ENCODE data around the gene ARVCF. TPM values are rescaled to one million over a fixed set of nuclear protein-coding genes. Genes with fewer than 3 reads are reported as not detected.

Gene ARVCF
- total and polyA plus RNA-seq, 4 donors: 15.4 to 102 (median 62.1) TPM

DNA sequence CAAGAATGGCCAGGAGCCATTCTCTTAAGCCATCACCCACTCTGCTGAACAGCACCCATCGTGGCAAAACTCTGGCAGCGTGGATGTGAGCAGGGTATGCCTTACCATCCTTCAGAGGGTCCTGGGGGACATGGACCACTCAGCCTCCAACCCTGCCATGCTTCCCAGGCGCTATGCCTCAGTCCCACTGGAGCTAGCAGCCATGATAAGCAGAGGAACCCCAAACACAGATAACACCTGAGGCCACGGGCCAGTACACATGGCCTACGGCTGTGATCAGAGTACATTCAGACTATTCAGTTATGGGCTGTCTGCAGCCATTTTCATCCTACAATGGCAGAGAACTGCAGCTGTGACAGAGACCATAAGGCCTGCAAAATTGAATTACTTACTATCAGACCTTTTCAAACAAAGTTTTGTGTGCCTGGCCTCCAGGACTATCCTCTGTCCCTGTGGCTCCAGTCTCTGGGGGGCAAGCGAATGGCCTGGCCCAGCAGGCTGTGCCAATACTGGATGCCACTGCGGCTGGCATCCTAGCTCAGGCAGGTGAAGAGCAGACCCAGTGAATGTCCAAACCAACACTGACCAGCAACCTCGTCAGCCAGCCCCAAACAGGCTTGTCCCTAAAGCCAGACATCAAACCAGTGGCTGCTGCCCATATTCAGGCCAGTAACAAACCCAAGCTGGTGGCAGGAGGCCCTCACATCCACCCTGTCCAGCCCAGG lies 6.9 kb downstream of the ARVCF start:
- peak; percentile 12 to 58 for DNase-seq
- H3K36me3 ChIP-seq (ENCODE audit: control insufficient read depth in 1 of 2, insufficient read depth in 2 of 2, low read length in 1 of 2): no peaks in the 10 kb centered on the region
- H3K4me1 ChIP-seq (ENCODE audit: control insufficient read depth in 1 of 2, insufficient read depth in 2 of 2, low read length in 2 of 2): no peaks in the 10 kb centered on the region
- no peak overlapping the region for H3K27ac ChIP-seq (ENCODE audit: low read depth in 1 of 2, low read length in 2 of 2)
- H3K4me3 ChIP-seq (ENCODE audit: low read length in 2 of 2): no peak overlapping the region
- no peaks in the 10 kb centered on the region for H3K27me3 ChIP-seq (ENCODE audit: control insufficient read depth in 1 of 2, insufficient read depth in 2 of 2, low read length in 1 of 2)
- intact Hi-C loops (cut with DNase I): no loop called here
- no peak for ATAC-seq (ENCODE audit: low FRiP score)
- H3K9me3 ChIP-seq (ENCODE audit: control insufficient read depth, low read length): no peaks in the 10 kb centered on the region
- 91 to 95% methylated on average over 8 of the region's 8 CpGs for WGBS, 2 donors

DNA sequence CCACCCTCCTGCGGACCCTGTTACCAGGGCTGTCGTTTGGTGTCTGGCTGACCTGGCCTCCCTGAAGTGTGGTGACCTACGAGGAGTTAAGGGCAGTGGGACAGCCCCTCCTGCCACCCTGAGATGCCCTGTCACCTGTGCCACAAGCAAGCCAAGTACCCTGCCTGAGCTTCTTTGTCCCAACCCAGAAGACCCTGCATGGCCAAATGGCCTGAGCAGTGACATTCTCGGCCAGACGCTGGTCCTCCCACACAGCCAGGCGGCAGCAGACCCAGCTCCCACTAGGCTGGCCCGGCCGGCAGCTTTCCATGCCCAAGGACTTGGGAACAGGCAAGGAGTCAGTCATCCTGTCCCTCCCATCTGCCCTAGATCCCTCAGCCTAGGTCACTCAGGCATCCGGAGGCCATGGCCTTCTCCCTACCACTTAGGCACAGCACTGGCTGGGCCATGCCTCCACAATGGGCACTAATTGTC lies 7.6 kb downstream of the ARVCF start:
- peak; percentile 40 to 64 for DNase-seq
- intact Hi-C loops (cut with DNase I): no loop called here
- Histone ChIP-seq H3K9me3 (ENCODE audit: control insufficient read depth, low read length) (no peaks in the 10 kb centered on the region), H3K4me3 (ENCODE audit: low read length in 2 of 2) (no peak overlapping the region), H3K4me1 (ENCODE audit: control insufficient read depth in 1 of 2, insufficient read depth in 2 of 2, low read length in 2 of 2) (no peaks in the 10 kb centered on the region), H3K36me3 (ENCODE audit: control insufficient read depth in 1 of 2, insufficient read depth in 2 of 2, low read length in 1 of 2) (no peaks in the 10 kb centered on the region), H3K27ac (ENCODE audit: low read depth in 1 of 2, low read length in 2 of 2) (no peak overlapping the region), H3K27me3 (ENCODE audit: control insufficient read depth in 1 of 2, insufficient read depth in 2 of 2, low read length in 1 of 2) (no peaks in the 10 kb centered on the region)
- no peak for ATAC-seq (ENCODE audit: low FRiP score)
- WGBS, 2 donors: 86 to 93% methylated on average over 9 of the region's 9 CpGs

DNA sequence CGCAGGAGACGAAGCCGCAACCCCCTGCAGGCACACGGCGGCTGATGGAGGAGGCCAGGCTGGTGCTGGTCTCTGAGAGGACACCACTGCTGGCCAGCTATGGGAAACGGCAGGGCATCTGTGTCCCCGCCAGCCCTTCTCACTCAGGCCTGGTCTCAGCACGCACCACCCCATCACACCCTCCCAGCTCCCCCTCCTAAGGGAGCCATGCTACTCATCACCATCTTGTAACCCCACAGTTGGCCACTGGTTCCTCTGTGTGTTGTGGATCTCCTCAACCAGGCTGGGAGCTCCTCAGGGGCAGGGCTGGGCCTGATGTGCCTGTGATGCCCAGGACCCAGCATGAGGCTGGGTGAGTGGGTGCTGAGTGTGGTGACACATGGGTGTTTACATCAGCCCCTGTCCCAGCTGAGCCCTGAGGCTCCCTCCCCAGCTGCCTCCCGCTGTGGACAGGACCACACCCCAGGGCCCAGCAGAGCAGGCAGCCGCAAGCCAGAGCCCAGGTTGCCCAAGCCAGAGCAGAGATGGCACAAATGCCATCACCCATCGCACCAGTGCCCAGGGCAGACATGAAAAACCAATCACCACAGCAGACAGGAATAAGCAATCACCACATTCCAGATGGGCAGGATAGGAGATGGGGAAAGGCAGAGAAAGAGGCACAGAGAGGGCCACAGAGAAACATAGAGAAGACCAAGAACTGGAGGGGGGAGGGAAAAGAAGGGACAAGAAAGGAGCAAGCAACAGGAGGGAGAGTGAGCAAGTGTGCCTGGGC lies 8.2 kb downstream of the ARVCF start:
- H3K27me3 ChIP-seq (ENCODE audit: control insufficient read depth in 1 of 2, insufficient read depth in 2 of 2, low read length in 1 of 2): no peaks in the 10 kb centered on the region
- ATAC-seq (ENCODE audit: low FRiP score) (no peak), DNase-seq (peak; percentile 40 to 64)
- no peaks in the 10 kb centered on the region for H3K4me1 ChIP-seq (ENCODE audit: control insufficient read depth in 1 of 2, insufficient read depth in 2 of 2, low read length in 2 of 2)
- H3K36me3 ChIP-seq (ENCODE audit: control insufficient read depth in 1 of 2, insufficient read depth in 2 of 2, low read length in 1 of 2): no peaks in the 10 kb centered on the region
- no peaks in the 10 kb centered on the region for H3K9me3 ChIP-seq (ENCODE audit: control insufficient read depth, low read length)
- no peak overlapping the region for H3K4me3 ChIP-seq (ENCODE audit: low read length in 2 of 2)
- 79 to 85% methylated on average over 10 to 11 of the region's 11 CpGs for WGBS, 2 donors
- H3K27ac ChIP-seq (ENCODE audit: low read depth in 1 of 2, low read length in 2 of 2): no peak overlapping the region
- intact Hi-C loops (cut with DNase I): no loop called here

DNA sequence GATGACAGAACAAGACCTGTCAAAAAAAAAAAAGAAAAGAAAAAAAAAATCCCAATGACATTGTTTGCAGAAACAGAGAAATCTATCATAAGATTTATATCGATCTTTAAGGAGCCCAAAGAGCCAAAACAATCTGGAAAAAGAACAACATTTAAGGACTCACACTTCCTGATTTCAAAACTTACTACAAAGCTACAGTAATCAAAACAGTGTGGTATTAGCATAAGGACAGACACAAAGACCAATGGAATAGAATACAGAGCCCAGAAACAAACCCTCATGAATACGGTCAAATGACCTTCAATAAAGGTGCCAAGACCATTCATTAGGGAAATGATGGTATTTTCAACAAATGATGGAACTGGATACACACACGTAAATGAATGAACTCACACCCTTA lies 12.2 kb downstream of the ARVCF start:
- intact Hi-C loops (cut with DNase I): no loop called here
- Histone ChIP-seq H3K27ac (ENCODE audit: low read depth in 1 of 2, low read length in 2 of 2) (no peak overlapping the region), H3K4me1 (ENCODE audit: control insufficient read depth in 1 of 2, insufficient read depth in 2 of 2, low read length in 2 of 2) (no peaks in the 10 kb centered on the region), H3K9me3 (ENCODE audit: control insufficient read depth, low read length) (no peaks in the 10 kb centered on the region), H3K36me3 (ENCODE audit: control insufficient read depth in 1 of 2, insufficient read depth in 2 of 2, low read length in 1 of 2) (no peaks in the 10 kb centered on the region), H3K27me3 (ENCODE audit: control insufficient read depth in 1 of 2, insufficient read depth in 2 of 2, low read length in 1 of 2) (no peaks in the 10 kb centered on the region), H3K4me3 (ENCODE audit: low read length in 2 of 2) (no peak overlapping the region)
- WGBS, 2 donors: 93 to 98% methylated on average over 3 of the region's 3 CpGs
- ATAC-seq (ENCODE audit: low FRiP score): no peak
- no peak for DNase-seq

DNA sequence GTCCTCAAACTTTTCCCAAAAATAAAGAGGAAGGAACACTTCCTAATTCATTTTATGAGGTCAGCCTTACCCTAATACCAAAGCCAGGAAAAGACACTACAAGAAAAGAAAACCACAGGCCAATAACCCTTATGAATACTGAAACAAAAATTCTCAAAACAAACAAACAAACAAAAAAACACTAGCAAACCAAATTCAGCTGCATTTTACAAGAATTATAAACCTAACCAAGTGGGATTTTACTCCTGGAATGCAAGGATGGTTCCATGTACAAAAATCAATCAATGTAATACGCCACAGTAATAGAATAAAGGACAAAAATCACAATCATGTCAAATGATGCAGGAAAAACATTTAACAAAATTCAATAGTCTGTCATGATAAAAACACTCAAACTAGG lies 13.3 kb downstream of the ARVCF start:
- DNase-seq: no peak
- 99 to 100% methylated on average over 1 of the region's 1 CpG for WGBS, 2 donors
- no peak overlapping the region for H3K4me3 ChIP-seq (ENCODE audit: low read length in 2 of 2)
- H3K27ac ChIP-seq (ENCODE audit: low read depth in 1 of 2, low read length in 2 of 2): no peak overlapping the region
- no peaks in the 10 kb centered on the region for H3K4me1 ChIP-seq (ENCODE audit: control insufficient read depth in 1 of 2, insufficient read depth in 2 of 2, low read length in 2 of 2)
- intact Hi-C loops (cut with DNase I): no loop called here
- no peaks in the 10 kb centered on the region for H3K9me3 ChIP-seq (ENCODE audit: control insufficient read depth, low read length)
- ATAC-seq (ENCODE audit: low FRiP score): no peak
- H3K36me3 ChIP-seq (ENCODE audit: control insufficient read depth in 1 of 2, insufficient read depth in 2 of 2, low read length in 1 of 2): no peaks in the 10 kb centered on the region
- H3K27me3 ChIP-seq (ENCODE audit: control insufficient read depth in 1 of 2, insufficient read depth in 2 of 2, low read length in 1 of 2): no peaks in the 10 kb centered on the region

DNA sequence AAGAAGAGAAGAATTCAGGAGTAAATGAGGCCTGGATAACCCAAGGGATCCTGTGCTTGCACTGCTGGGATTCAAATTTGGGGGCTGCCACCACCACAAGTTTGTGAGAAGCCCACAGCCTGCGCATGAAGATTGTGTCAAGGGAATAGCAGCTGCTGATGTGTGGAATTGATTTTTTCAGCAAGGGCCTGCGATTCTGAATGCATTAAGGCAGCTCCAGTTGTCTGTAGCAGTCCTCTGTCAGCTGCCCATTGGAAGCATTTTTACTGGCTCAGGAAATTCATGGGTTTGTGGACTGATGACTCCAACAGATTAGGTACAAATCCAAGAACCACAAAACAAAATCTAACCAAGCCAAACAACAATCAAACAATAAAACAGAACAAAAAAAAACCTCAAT lies 14.0 kb downstream of the ARVCF start:
- WGBS, 2 donors: 90 to 94% methylated on average over 2 of the region's 2 CpGs
- Histone ChIP-seq H3K4me1 (ENCODE audit: control insufficient read depth in 1 of 2, insufficient read depth in 2 of 2, low read length in 2 of 2) (no peaks in the 10 kb centered on the region), H3K9me3 (ENCODE audit: control insufficient read depth, low read length) (no peaks in the 10 kb centered on the region), H3K27ac (ENCODE audit: low read depth in 1 of 2, low read length in 2 of 2) (no peak overlapping the region), H3K36me3 (ENCODE audit: control insufficient read depth in 1 of 2, insufficient read depth in 2 of 2, low read length in 1 of 2) (no peaks in the 10 kb centered on the region), H3K4me3 (ENCODE audit: low read length in 2 of 2) (no peak overlapping the region), H3K27me3 (ENCODE audit: control insufficient read depth in 1 of 2, insufficient read depth in 2 of 2, low read length in 1 of 2) (no peaks in the 10 kb centered on the region)
- ATAC-seq (ENCODE audit: low FRiP score): no peak
- peak in 1 of 2 donors; percentile 47 for DNase-seq
- intact Hi-C loops (cut with DNase I): no loop called here

DNA sequence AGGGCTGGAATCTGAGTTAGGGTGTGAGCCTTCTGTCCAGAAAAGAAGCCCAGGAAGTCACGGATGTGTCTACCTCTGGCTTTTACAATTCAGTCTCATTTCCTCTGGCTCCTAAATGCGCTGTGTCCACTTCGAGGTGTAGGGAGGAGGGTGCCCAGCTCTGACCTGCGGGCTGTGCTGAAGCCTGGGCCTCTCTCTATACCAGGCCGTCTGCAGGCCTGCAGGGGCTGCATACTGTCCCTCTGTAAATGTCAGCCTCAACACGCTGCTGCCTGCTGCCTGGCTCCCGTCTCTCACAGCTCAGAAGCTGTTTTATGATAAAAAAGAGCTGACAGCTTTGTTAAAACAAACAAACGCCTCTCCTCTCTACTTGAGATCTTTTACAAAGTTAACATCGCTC lies 14.5 kb downstream of the ARVCF start:
- Histone ChIP-seq H3K9me3 (ENCODE audit: control insufficient read depth, low read length) (no peaks in the 10 kb centered on the region), H3K27ac (ENCODE audit: low read depth in 1 of 2, low read length in 2 of 2) (no peak overlapping the region), H3K4me1 (ENCODE audit: control insufficient read depth in 1 of 2, insufficient read depth in 2 of 2, low read length in 2 of 2) (no peaks in the 10 kb centered on the region), H3K27me3 (ENCODE audit: control insufficient read depth in 1 of 2, insufficient read depth in 2 of 2, low read length in 1 of 2) (no peaks in the 10 kb centered on the region), H3K4me3 (ENCODE audit: low read length in 2 of 2) (no peak overlapping the region), H3K36me3 (ENCODE audit: control insufficient read depth in 1 of 2, insufficient read depth in 2 of 2, low read length in 1 of 2) (no peaks in the 10 kb centered on the region)
- ATAC-seq (ENCODE audit: low FRiP score) (no peak), DNase-seq (peak; percentile 4 to 34)
- intact Hi-C loops (cut with DNase I): no loop called here
- 92 to 94% methylated on average over 9 of the region's 9 CpGs for WGBS, 2 donors

DNA sequence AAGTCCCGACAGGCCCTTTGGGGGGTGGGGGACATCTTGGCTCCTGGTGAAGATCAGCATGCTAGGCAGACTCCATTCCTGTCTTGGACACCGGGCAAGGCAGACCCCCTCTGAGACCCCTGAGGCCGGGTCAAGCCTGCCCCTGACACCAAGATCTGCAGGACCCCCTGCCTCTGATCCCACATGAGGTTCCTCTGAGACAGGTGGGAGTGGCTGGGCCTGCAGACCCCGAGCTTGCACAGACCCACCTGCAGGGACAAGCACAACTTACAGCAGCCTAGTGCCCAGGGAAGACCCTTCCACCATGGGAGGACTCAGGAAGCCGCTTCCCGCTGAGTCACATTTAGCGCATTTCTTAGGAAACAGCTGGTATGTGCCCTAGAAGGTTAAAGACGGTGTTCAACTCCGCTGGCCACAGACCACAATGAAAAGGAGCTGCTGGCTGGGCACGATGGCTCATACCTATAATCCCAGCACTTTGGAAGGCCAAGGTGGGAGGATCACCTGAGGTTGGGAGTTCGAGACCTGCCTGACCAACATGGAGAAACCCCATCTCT lies 15.5 kb downstream of the ARVCF start:
- no peak overlapping the region for H3K4me3 ChIP-seq (ENCODE audit: low read length in 2 of 2)
- H3K4me1 ChIP-seq (ENCODE audit: control insufficient read depth in 1 of 2, insufficient read depth in 2 of 2, low read length in 2 of 2): no peaks in the 10 kb centered on the region
- no peaks in the 10 kb centered on the region for H3K36me3 ChIP-seq (ENCODE audit: control insufficient read depth in 1 of 2, insufficient read depth in 2 of 2, low read length in 1 of 2)
- DNase-seq (peak; percentile 29 to 66), ATAC-seq (ENCODE audit: low FRiP score) (no peak)
- no peak overlapping the region for H3K27ac ChIP-seq (ENCODE audit: low read depth in 1 of 2, low read length in 2 of 2)
- H3K27me3 ChIP-seq (ENCODE audit: control insufficient read depth in 1 of 2, insufficient read depth in 2 of 2, low read length in 1 of 2): no peaks in the 10 kb centered on the region
- intact Hi-C loops (cut with DNase I): no loop called here
- WGBS, 2 donors: 90 to 92% methylated on average over 11 of the region's 11 CpGs
- no peaks in the 10 kb centered on the region for H3K9me3 ChIP-seq (ENCODE audit: control insufficient read depth, low read length)
